GM04503 (cell line): ENCODE data around the gene RPL19.
"Not testable (repeated sequence)": the region's sequence is repeated elsewhere in the genome, so short reads cannot be mapped to it uniquely, and the experiment has no call there.

ENCODE experiments used
- DNase-seq: peaks from one replicate; pipeline ENCODE4 v3.0.0-alpha.2; 2012; ENCODE audit warnings: low read depth

Gene RPL19

DNA sequence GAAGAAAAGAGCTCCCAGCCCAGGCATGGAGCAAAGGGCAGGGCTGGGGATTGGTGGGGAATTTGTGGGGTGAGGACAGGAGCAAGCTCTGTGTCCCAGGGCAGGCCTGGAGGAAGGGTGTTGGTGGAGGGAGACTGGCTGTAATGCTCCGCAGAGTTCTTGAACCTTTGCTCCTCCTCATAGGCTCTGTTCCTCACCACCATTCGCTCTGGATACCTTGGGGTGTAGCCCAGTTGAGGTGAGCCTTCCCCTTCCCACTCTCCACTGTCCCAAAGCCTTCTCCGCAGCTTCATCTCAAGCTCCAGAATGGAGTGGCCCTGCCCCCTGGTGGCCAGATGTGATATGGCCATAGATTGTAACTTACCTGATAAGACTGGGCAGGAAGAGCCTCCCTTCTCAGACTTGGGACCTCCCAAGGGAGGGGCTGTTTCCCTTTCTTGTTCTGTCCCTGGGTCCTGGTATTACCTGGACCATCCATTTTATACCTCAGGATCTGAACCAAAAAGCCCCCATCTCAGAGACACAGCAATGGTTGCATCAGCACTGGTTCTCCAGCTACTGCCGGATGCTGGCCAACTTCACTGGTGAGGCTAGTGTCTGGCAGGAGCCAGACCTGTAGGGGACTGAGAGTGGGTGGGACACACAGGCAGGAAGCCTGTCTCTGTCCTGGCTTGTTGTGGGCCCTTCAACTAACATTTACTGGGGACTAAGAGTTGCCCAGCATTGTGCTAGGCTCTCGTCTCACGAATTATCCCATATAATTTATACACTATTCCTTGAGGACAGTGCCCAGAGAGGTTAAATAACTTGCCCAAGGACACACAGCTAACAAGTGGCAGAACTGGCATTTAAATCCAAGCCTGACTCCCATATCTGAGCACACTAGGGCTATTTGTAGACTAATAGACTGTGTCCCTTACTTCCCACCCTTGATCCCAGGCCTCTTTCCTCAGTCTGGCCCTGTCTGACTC, 44.8 kb downstream of the RPL19 start:
- DNase-seq: no peak

DNA sequence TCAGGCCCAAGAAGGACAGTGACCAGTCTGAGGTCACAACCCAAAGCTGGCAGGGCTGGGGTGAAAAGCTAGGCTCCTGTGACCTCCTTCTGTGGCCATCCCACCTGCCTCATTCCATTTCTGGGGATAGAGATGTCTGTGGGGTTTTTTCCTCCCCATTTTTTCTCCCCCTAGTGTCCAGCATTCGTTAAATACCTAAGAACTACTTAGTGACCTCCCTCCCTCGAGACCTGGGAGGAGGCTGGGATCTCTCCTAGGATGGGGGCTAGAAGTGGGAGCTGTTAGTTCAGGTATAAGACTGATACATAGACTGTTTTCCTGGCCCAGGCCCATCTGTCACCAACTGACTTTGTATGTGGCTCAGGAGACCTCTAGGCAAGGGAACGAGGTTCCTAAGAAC, 46.2 kb downstream of the RPL19 start:
- DNase-seq: no peak

DNA sequence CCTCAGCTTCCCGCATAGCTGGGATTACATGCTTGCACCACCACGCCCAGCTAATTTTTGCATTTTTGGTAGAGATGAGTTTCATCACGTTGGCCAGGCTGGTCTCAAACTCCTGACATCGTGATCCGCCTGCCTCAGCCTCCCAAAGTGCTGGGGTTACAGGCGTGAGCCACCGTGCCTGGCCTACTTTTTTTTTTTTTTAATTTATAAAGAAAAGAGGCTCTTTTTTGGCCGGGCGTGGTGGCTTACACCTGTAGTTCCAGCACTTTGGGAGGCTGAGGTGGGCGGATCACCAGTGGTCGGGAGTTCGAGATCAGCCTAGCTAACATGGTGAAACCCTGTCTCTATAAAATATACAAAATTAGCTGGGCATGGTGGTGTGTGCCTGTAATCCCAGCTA, 50.0 kb downstream of the RPL19 start:
- DNase-seq: not testable (repeated sequence)

GRCh38 chr17:39251997-39252396, 51.9 kb downstream of the RPL19 start:
- DNase-seq: no peak

DNA sequence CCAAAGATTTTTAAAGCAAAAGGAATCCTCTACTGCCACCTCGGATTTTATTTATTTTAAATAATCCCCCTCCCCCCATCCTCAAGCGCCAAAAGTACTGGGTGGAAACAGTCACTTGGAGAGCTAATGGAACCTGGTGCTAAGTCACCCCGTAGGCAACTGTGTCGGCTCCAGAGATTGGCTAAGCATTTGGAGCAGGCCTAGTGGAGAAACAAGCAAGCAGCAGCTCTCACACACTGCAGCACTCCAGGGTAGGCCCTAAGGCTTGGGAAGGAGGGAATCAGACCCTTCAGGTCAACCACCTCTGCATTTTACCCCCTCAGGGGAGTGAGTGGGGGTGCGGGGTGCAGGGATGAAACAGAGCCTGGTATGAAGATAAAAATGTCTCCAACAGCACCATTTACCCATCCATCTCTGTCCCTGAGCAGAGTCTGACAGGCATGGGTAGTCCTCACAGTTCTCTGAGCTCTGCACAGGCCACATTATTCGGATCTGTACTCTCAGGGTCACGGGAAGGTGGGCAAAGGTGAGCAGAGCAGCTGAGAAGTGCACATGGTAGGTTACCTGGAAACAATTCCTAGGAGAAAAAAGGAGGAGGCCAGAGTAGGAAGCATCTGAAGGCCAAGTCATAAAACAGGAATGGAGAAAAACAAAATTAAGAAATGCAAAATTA, 52.8 kb downstream of the RPL19 start:
- DNase-seq: no peak
